GM20431 (cell line): ENCODE measurements around the gene RAD51B.
"Not testable (repeated sequence)": the region's sequence is repeated elsewhere in the genome, so short reads cannot be mapped to it uniquely, and the experiment has no call there.

Source experiments
- in situ Hi-C: fragments of 300-500 bp; cut with MseI, MboI; formaldehyde crosslinking; loops from one replicate; pipeline ENCODE4 v1.15.0; 2020; ENCODE audit warnings: low sequenced_read_pairs; ENCODE audit not compliant: unreplicated experiment

Gene RAD51B

GRCh38 chr14:68650404-68650994, 830.9 kb downstream of the RAD51B start:
- in situ Hi-C loops: no loop called here

GRCh38 chr14:68651075-68651474, 831.5 kb downstream of the RAD51B start:
- in situ Hi-C loops: no loop called here

- in situ Hi-C loops: no loop called here
These were observed 832.3 kb downstream of the RAD51B start for GRCh38 chr14:68651652-68652432.

GRCh38 chr14:68652433-68652690, 832.8 kb downstream of the RAD51B start:
- in situ Hi-C loops: no loop called here

GRCh38 chr14:68653108-68653507, 833.5 kb downstream of the RAD51B start:
- in situ Hi-C loops: no loop called here

GRCh38 chr14:68653804-68654203, 834.2 kb downstream of the RAD51B start:
- in situ Hi-C loops: no loop called here

- in situ Hi-C loops: no loop called here
These were observed 834.9 kb downstream of the RAD51B start for GRCh38 chr14:68654471-68654941.

GRCh38 chr14:68655021-68655831, 835.6 kb downstream of the RAD51B start:
- in situ Hi-C loops: no loop called here

GRCh38 chr14:68655911-68656316, 836.3 kb downstream of the RAD51B start:
- in situ Hi-C loops: no loop called here

GRCh38 chr14:68656452-68656851, 836.9 kb downstream of the RAD51B start:
- in situ Hi-C loops: no loop called here

- in situ Hi-C loops: no loop called here
These were observed 837.9 kb downstream of the RAD51B start for GRCh38 chr14:68657300-68658028.

GRCh38 chr14:68658029-68658509, 838.5 kb downstream of the RAD51B start:
- in situ Hi-C loops: no loop called here

GRCh38 chr14:68658943-68659931, 839.7 kb downstream of the RAD51B start:
- in situ Hi-C loops: no loop called here

- in situ Hi-C loops: no loop called here
These were observed 840.9 kb downstream of the RAD51B start for GRCh38 chr14:68660495-68660894.

- in situ Hi-C loops: no loop called here
These were observed 841.9 kb downstream of the RAD51B start for GRCh38 chr14:68661226-68662225.

GRCh38 chr14:68662392-68662791, 842.8 kb downstream of the RAD51B start:
- in situ Hi-C loops: no loop called here

- in situ Hi-C loops: not testable (repeated sequence)
These were observed 843.2 kb downstream of the RAD51B start for GRCh38 chr14:68662826-68663225.
